ENCODE results near the gene KRT16. TPM values are rescaled to one million over a fixed set of nuclear protein-coding genes. Genes with fewer than 3 reads are reported as not detected.
"Not testable (repeated sequence)": the region's sequence is repeated elsewhere in the genome, so short reads cannot be mapped to it uniquely, and the experiment has no call there.

The KRT16 gene
- polyA plus RNA-seq, 5 donors, result not detected

DNA sequence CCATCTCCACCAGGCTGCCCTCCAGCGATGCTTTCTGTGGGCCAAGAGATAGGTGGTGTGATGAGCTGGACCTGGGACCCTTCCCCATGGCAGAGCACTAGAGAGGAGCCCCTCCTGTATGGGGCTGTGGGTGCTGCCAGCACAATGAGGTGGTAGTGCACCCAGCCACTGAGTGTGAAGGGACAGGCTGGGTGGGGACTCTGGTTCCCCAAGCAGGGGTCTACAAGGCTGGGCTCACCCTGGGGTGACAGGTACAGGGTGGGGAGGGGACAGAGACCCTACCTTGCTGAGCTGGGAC is 15.5 kb upstream of the KRT16 start:
- DNase-seq, result not testable (repeated sequence)

DNA sequence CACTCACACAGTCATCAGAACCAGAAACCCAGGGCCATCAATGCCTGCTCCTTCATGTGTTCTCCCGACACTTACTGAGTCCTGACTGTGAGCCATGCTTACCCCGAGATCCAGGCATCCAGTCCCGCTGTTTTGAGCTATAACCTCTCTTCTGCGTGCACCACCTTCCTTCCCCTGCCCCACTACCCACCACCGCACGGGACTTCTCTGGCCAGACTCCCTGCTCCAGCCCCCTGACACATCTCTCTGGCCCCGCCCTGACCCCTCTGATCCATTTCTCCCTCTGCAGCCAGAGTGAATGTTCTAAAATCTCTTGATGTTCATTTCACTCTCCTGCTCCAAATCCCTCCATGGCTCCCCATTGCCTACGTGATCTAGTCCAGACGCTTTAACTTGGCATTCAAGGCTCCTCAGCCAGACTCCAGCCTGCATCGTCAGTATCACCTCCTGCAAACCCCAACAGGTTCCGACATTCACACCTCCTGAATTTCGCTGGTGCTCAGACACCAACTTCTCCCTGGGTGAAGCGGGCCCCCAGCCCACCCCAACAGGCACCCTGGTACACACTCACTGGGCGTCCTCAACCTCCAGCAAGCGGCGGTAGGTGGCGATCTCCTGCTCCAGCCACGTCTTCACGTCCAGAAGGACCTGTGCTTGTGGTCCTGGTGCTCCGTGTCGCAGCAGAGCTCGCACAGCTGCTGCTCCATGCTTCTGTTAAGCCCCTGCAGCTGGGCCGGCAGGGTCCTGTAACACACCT is 14.9 kb upstream of the KRT16 start:
- DNase-seq, result no peak

DNA sequence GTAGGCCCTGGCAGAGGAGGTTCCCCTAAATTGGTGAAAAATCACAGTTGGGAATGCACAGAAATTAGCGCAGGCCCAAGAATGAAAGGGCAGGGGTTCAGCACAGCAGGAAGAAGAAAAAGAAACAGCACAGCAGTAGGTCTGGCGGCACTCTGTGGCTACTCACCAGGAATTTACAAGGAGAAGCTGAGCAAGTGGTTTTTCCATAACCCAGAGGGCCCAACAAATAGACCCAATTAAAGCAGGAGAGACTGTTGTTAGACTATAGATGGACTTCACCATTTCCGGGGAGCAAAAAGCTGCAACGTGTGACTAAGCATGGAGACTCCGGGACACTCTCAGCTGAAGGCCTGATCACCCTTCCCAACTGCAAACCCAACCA is 14.3 kb upstream of the KRT16 start:
- DNase-seq, result not testable (repeated sequence)

DNA sequence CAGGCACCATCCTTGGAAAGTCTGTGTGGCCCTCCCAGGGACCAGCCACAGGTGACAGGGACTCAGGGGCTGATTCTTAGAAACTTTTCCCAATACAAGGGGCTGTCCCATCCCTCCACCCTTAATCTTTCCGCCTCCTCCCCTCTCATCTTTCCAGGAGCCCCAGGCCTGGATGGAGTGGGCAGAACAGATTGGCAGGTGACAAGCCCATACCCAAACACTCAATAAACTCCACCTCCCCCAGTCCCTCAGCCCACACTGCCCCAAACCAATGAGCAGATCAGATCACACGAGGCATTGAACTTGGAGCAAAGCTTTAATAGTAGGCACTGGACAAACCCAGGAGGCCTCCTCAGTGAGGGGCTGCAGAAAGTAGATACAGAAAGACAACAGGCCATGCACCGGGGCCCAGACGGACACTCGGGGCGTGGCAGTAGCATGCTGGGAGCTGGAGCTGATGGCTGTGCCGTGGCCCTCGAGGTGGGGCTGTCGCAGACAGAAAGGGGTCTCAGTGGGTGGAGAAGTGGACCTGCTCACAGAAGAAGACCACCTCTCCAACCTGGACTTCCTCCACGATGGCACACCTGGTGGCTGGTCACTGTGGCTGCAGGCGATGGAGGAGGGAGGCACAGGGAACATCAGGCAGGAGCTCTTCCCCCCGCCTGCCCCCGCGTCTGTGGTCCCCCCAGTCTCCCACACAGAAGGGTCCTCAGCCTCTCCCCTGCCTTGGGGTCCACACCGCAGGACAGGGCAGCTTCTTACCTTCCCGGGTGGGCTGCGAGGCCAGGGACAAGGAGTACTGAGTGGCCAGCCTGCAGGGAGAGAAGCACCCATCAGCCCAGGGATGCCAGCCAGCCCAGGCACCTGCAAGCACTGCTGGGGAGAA is 13.7 kb upstream of the KRT16 start:
- not testable (repeated sequence) for DNase-seq

DNA sequence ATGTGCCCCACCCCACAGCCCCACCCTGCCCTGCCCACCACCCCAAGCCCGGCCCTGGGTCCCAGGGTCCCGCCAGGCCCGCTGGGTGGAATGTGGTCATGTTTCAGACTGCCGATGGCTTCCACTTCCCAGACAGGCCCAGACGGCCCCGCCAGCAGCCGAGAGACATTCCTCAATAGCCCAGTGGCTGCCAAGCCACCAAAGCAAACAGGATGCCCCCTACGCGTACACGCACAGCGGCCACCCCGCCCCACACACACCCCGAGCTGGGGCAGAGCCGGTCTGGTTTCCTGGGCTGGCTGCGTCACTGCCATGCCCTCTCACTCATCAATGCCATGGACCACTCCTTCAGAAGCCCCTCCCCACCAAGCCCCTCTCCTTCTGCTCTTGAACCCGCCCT is 13.0 kb upstream of the KRT16 start:
- no peak for DNase-seq

DNA sequence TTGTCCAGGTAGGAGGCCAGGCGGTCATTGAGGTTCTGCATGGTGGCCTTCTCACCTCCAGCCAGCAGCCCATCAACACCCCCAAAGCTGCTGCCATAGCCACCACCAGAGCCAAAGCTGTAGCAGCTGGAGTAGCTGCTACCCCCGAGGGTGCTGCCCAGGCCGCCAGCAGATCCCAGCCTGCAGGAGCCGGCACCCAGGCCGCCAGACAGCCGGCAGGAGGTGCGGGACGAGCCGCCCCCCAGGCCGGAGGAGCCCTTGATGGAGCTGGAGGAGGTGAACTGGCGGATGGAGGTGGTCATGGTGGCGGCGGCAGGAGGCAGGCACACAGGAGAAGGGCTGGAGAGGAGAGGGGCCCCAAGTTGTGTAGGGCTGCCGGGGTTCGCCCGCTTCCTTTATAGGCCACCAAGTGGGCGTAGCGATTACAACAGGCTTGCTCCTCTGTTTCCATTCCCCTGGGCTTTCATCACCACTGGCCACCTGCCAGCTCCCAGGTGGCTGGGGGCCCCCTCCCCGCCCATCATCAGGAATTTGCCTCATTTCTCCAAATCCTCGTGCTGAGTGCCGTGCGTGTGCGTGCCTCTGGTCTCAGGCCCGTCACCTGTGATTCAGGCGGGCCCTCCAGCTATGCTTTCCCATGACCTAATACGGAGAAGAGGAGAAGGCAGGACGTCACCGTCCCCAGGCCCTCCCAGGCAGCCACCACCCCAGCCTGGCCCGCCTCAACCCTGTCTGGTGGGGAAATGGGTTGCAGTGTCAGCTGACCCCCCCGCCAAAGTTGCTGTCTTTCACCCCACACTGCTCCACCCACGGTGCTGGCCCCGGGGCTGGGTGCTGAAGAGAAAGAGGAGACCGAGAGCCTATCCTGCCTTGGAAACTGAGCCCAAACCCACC is 11.9 kb upstream of the KRT16 start, which contains the start of gene KRT17:
Gene KRT17 (minus strand): TSS at position 368 of the 894 bp plus-strand sequence. CDS start 66 bp downstream, at position 302.
- peak; percentile 55 to 58 for DNase-seq

DNA sequence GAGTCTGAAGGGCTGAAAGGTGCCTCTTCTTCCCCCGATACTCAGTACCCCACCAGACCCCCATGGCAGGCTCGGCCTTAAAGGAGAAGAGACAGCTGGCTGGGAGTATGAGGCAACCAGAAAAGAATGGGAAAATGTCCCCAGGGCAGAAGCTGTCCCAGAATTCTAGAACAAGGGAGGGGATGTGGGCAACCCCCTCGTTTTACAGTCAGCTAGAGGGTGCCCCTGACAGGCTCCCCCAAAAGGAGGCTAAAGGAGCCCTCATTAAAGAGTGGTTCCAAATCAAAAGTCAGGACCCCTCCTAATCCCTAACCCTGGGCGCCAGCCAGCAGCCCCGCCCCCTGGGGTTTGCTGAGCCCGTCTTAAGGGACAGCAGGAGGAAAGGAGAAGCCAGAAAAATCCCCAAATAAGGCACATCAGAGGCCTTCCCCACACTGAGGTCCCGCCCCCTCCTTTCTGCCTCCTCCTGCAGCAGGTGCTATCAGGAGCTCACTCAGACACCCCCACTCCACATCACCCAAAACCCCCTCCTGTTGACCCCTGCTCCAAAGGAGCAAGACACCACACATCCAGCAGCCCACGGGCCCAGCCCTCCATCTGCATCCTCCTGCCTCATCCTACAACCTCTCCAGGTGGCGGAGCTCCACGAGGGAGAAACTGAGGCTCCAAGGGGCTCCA is 10.8 kb upstream of the KRT16 start:
- DNase-seq, result not testable (repeated sequence)

DNA sequence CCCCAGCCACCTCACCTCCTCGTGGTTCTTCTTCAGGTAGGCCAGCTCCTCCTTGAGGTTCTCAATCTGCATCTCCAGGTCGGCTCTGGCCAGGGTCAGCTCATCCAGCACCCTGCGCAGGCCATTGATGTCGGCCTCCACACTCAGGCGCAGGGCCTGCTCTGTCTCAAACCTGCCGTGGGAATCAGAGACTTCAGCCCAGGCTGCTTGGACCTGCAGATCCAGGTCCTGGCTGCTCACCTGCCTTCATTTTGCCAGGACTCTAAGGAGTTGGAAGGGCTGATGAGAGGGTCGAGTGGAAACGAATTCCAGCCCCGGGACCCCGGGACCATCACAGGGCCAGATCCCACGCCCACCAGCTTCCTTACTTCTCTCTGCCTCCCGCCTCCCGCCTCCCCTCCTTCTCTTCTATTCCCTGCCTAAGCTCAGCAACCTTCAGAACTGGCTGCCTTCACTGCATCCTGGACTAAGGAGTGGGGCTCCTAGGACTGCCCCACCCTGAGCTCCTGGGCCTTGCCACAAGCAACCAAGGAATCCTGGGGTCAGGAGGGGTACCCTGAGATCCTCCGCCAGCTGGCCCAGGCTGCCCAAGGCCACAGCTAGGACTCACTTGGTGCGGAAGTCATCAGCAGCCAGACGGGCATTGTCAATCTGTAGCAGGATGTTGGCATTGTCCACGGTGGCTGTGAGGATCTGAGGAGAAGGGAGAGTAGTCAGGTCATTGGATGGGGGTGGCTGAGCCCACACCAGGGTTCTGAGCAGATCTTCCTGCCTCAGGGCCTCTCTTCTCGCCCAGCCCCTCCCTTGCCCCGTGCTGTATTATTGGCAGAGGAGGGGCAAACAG is 10.0 kb upstream of the KRT16 start:
- not testable (repeated sequence) for DNase-seq

DNA sequence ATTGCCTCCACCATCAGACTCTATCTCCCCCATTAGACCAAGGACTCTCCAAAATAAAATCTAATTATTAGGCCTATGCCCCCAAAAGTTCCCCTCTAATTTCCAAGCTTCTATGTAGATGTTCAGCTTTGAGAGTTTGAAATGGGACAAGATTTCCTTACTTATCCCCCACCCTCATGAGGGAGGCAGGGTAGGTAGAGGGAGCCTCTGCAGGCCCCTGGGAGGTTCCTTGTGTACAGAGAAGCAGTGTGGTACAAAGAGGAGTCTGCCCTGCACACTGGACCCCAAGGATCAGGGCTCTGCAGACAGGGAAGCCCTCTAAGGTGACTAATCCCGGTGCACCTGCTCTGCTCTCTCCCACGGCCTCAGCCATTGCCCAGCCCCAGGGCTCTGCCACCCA is 9.3 kb upstream of the KRT16 start:
- no peak for DNase-seq

DNA sequence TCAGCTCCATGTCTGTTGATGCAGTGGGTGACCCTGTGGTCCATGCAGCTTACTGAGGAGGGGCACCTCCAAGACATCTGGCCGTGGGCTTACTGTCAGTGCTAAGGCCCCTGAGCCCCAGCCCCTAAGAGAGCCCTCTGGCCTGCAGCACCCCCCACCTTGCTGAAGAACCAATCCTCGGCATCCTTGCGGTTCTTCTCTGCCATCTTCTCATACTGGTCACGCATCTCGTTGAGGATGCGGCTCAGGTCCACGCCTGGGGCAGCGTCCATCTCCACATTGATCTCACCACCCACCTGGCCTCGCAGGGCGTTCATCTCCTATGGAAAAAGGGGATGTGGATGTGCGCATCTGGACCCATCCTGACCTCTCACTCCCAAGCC is 8.9 kb upstream of the KRT16 start:
- DNase-seq, result not testable (repeated sequence)

DNA sequence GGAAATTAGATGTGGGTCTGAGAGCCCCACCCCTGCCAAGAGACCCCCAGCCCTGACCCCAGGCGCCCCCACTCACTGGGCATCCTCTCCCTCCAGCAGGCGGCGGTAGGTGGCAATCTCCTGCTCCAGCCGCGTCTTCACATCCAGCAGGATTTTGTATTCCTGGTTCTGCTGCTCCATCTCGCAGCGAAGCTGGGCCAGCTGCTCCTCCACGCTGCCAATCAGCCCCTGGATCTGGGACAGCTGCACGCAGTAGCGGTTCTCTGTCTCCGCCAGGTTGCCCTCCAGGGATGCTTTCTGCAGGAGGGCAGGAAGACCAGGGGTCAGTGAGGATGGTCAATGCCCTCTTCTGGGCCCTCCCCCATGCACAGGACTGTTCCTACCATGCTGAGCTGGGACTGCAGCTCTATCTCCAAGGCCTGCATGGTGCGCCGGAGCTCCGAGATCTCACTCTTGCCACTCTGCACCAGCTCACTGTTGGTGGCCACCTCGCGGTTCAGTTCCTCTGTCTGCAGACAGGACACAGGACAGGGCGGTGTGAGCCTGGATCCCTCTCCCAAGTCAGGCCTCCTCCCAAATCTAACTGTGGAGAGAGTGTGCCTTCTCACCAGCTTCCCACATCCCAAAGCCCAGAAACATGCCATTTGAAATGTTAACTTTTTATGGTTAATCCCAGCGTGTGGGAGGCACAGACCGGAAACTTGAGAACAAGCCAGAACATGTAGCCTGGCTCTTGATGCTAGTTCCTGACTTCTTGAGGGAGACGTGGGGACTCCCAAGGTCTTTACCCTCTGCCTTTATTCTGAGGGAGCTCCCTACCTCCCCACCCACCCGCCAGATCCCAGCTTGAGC is 8.2 kb upstream of the KRT16 start:
- DNase-seq, result no peak

DNA sequence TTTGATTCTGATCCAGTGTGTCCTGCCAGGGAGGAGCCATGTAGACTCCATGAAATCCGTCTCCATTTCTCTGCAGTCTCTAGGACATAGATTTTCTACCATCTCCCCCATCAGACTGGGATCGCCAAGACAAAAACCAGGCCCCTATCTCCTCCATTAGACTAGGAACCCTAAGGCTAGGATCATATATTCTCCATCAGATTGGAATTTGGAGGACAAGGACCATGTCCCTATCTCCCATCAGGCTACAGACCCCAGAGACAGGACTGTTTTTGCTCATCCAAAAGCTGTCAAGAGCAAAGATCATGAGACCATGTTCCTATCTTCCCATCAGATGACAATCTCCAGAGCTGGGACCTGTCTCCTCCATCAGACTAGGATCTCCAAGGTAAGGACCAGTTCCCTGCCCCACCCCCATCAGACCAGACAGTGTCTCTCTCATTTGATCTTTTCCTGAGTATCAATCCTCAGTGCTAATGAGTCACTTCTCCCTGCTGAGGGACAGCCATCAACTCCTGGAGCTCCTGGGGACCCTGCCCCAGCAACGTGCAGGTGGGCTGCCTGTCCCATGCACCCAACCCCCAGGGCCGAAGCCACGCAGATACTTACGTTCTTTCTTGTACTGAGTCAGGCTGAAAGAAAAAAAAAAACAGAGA is 7.5 kb upstream of the KRT16 start:
- DNase-seq, result not testable (repeated sequence)

DNA sequence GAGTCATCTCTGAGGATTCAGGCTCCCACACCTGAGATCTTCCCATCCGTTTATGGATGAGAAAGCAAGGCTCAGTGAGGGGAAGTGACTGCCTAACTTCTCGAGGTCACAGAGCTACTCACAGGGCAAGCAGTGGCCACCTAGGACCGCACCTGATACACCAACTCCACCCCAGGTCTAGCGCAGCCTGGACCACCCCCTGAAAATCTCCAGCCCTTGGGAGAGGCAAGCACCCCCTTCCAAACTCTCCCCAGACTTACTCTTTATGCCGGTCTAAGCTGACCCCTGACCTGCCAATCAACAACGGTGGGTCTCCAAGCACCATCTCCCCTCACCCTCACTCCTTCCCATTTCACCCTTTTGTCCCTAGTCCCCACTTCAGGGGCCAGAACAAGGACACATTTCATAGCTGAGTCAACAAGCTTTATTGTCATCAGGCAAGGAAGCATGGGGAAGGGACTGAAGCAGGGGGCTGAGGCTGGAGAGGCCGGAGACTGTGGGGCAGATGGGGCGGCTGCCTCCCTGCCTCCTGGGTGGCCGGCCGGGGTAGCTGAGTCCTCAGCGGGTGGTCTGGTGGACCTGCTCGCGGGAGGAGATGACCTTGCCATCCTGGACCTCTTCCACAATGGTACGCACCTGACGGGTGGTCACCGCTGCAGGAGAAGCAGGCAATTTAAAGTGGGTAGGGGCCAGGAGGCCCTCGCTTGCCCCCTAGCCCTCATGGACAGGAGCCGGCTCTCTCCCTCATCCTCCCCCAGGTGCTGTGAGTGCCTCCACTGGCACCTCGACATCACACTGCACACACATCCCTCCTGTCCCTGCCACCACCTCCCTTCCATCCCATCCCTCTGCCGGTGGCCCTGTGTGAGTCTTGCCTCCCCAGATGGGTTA is 6.7 kb upstream of the KRT16 start:
- DNase-seq, result no peak

DNA sequence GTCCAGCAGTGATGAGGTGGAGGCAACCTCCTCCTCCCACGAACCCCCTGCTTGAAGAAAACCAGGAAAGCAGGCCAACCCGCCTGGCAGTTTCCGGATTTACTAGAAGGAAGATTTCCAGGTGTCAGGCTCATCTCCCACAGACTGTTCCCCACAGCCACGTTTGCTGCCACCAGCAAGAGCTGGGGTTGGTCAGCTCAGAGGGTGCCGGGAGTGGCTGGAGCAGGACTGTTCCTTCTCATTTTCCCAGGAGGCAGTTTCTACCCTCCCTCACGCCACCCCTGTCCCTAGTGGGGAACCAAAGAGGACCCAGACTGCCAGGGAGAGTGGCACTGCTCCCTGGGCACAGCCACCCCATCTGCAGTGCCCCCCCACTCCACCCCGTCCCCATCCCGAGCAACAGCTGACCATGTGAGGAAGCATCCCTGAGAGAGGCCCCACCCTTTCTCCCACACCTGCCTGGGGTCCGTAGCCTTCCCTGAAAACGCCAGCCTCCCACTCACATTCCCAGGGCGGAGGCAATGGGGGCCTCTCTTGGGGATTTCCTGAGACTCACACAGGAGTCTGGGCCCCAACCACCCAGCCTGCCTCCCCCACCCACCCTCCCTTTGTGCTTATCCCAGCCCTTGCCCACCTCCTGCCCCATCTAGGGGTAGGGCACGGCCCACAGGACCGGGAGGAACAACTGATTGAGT is 5.9 kb upstream of the KRT16 start:
- DNase-seq, result no peak

DNA sequence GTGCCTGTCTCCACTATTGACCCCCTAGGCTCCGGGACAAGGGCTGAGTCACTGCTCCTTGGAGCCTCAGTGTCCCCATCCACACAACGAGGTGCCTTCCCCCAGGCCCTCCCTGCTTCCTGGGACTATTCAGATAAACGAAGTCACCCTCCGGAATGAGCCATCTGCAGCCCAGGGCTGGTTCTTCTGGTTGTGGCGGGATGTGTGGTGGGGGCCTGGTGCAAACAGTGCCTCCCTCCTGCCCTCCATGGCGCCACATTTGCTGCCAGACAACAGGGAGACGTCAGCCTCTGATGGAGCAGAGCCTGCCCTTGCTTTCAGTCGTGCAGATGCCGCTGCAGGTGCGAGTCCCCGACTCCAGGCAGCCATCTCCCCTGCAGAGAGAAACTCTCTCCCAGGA is 5.1 kb upstream of the KRT16 start:
- DNase-seq, result no peak

DNA sequence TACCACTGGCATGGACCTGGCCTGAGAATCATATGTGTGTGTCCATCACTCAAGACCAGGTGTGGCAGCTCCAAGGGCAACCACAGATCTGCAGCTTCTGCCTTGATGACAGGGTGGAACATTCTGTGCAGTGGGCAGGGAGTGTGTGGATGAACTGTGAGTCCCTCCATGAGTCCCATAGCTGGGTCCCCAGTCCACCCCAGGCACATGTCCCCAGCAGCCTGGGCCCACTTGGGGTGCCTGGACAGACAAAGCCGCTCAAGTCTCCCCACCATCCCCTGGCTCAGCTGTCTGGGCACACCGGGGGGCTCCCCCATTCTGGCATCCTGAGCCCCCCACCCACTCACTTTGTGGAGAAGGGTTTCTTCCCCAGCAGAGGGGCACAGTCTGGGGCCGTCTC is 4.6 kb upstream of the KRT16 start:
- DNase-seq, result no peak

DNA sequence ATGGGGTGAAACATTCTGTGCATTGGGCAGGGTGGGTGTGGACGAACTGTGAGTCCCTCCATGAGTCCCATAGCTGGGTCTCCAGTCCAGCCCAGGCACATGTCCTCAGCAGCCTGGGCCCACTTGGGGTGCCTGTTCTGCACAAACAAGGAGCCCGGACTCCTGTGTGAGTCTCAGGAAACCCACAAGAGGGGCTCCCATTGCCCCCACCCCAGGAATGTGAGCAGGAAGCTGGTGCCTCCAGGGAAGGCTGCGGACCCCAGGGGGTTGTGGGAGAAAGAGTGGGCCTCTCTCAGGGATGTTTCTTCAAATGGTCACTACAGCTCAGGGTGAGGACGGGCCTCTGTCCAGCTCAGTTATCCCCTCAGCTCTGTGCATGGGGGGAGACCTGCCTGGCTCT is 3.9 kb upstream of the KRT16 start:
- DNase-seq, result not testable (repeated sequence)

All from right lung (tissue), 5 donors.